Right lobe of liver (tissue), 6 donors: ENCODE data around the gene LSM12. TPM values are rescaled to one million over a fixed set of nuclear protein-coding genes. Genes with fewer than 3 reads are reported as not detected.

ENCODE experiments used
- ATAC-seq, 4 donors: fragments of 200-7000 bp; cut with Tn5 transposase; one replicate each; pipeline ENCODE4 v1.9.1; 2020; ENCODE audit warnings: mild to moderate bottlenecking in 4 of 4, moderate library complexity in 4 of 4
- DNase-seq, 3 donors: peaks; one replicate each; pipeline ENCODE4 v3.0.0-alpha.2; 2020
- H3K27ac ChIP-seq, 3 donors: fragments of 200-600 bp; one replicate each; pipeline ENCODE4 v1.8.0; 2022
- H3K27me3 ChIP-seq, 2 donors: fragments of 200-600 bp; one replicate each; pipeline ENCODE4 v1.8.0; 2022
- H3K36me3 ChIP-seq, 4 donors: fragments of 200-600 bp; sonication (generic) in 1 of 4; one replicate each; pipeline versions ENCODE4 v1.5.1 to v1.8.0; 2017 to 2022; ENCODE audit warnings: control low read depth in 1 of 4
- H3K4me1 ChIP-seq, 4 donors: fragments of 200-600 bp; sonication (generic) in 1 of 4; one replicate each; pipeline versions ENCODE4 v1.5.1 to v1.8.0; 2017 to 2022; ENCODE audit warnings: control low read depth in 1 of 4
- H3K4me3 ChIP-seq, 3 donors: fragments of 200-600 bp; one replicate each; pipeline ENCODE4 v1.8.0; 2022
- H3K9me3 ChIP-seq, 4 donors: fragments of 200-600 bp; sonication (generic) in 1 of 4; one replicate each; pipeline versions ENCODE4 v1.5.1 to v1.8.0; 2017 to 2022; ENCODE audit warnings: control low read depth in 1 of 4
- CTCF ChIP-seq, 4 donors: fragments of 200-600 bp in 3 of 4; fragments of 450-650 bp in 1 of 4; IDR thresholded peaks; one replicate each; pipeline versions ENCODE4 v1.5.1 to v1.8.0; 2016 to 2022; ENCODE audit warnings: antibody characterized with exemption in 4 of 4, mild to moderate bottlenecking in 2 of 4
- POLR2A ChIP-seq: fragments of 450-650 bp; IDR thresholded peaks from one replicate; pipeline ENCODE4 v1.6.1; 2017; ENCODE audit warnings: antibody characterized with exemption, mild to moderate bottlenecking
- WGBS: methylation state at CpG from one replicate; pipeline ENCODE4 v1.1.6; 2018; ENCODE audit warnings: low coverage, low lambda C conversion rate; ENCODE audit not compliant: insufficient coverage; ENCODE audit errors: missing lambda C conversion rate; 5-methylcytosine and 5-hydroxymethylcytosine counted together
- intact Hi-C, 2 donors: fragments of 100-400 bp; cut with DNase I; formaldehyde crosslinking; loops; one replicate each; pipeline versions ENCODE4 v1.11.2 to v1.14.1; 2022
- small RNA-seq, 2 experiments: library from RNA; depleted of rRNA; stranded (forward); fragments of <200 nt; gene quantifications; one replicate each; pipeline ENCODE3, GENCODE V24; 2016
- total RNA-seq, 6 experiments: library from RNA; depleted of rRNA in 2 of 6; stranded (reverse); fragments of >200 nt in 2 of 6; fragmentation: NEBNext Ultra II Directional in 3 of 6; extraction: Animal tissue kit (Norgen Biotek cat#: 25700) in 3 of 6; gene quantifications; one replicate each; pipeline versions ENCODE4 v1.1.0 to v1.2.4, GENCODE V29; 2016 to 2023
- donor health status: DM: no; HTN: yes; CAD: no.
- donor health status: DM: no; HTN: no; CAD: no.
- donor health status: DM: no; HTN: no; CAD: no.
- donor health status: DM: no; HTN: yes; CAD: no.
- donor health status: DM: no; HTN: yes; CAD: no.

The LSM12 gene
- total RNA-seq, 6 experiments from 2014 or later = 24.2 to 30.6 (median 29.4) TPM

DNA sequence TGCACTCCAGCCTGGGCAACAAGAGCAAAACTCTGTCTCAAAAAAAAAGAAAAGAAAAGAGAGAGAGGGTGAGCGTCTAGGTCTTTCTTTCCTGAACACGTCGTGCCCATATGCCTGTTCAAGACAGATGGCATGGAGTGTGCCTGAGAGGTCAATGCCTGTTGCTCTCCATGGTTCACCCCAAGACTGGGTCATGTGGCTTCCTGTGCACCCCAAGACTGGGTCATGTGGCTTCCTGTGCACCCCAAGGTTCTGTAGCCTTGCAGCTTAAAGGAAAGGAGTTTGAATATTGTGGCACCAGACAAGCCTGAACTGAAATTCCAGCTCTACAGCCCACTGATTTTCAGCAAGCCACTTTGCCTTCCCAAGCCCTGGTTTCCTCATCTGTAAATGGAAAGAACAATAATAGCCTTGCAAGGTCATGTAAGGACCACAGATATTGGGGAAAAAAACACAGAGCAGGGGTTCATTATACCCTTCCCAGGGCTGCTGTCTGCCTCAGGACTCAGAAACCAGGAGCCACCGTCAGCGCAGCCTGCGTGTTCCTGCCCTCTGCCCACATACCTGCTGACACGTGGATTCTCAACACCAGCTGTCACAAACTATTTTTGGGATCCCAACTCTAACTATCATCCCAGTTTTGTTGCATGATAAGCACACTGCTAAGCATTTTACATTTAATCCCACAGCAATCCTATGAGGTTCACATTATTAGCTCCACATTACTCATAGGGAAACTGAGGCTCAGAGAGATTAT lies 80.1 kb downstream of the LSM12 start:
- 78% methylated on average over 1 of the region's 7 CpGs for WGBS
- no peaks in the 10 kb centered on the region for H3K27me3 ChIP-seq

DNA sequence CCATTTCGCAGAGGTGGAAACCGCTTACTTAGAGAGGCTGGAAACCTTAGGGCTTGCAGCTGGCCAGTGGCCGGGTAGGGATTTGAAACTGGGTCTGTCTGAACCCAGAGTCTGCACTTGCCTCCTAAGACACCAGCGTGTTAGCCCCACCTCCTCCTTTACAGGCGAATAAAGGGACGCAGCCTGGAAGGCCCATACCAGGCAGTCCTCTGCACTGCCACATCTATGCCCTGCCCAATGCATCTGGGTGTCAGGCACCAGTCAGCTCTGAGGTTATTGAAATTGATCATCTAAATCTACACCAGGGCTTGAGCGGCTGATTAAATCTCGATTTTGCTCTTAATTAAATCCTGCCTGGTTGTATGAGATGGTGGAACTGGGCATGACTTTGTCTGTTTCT lies 82.0 kb downstream of the LSM12 start:
- Histone ChIP-seq H3K27me3 (no peaks in the 10 kb centered on the region), H3K27ac (no peak overlapping the region), H3K4me3 (no peak overlapping the region), H3K36me3 (no peaks in the 10 kb centered on the region), H3K4me1 (peaks cover 0 to 12% (median 0%) of the 10 kb centered on the region in 4 donors), H3K9me3 (no peaks in the 10 kb centered on the region)
- intact Hi-C loops = no loop called here
- DNase-seq (no peak), ATAC-seq (no peak)
- no peak for TF ChIP-seq CTCF (IDR thresholded peaks at IDR 0.05)
- TF ChIP-seq POLR2A = no peak
- 80% methylated on average over 8 of the region's 8 CpGs for WGBS

More for the DNA sequence above, 80.1 kb downstream of the LSM12 start:
- Histone ChIP-seq H3K36me3 (no peaks in the 10 kb centered on the region), H3K4me1 (peaks cover 0 to 12% (median 0%) of the 10 kb centered on the region in 4 donors), H3K4me3 (no peak overlapping the region), H3K27ac (no peak overlapping the region), H3K9me3 (no peaks in the 10 kb centered on the region)
- TF ChIP-seq POLR2A (no peak), CTCF (IDR thresholded peaks at IDR 0.05) (no peak)
- ATAC-seq = no peak
- intact Hi-C loops = no loop called here
- DNase-seq = no peak

Small RNA genes lying within 50 kb of the gene (small RNA-seq; reads per million reads assigned to genes)
- 0 reads per million in 2 experiments for gene RF00012

Other genes with a start within 250 kb of the LSM12 start
- gene MPP3, start 233.5 kb downstream of the LSM12 start, total RNA-seq = 1 to 10 TPM; 1.3 to 2.5 (median 1.8) TPM
- gene CD300LG, start 219.5 kb downstream of the LSM12 start, total RNA-seq = under 1 TPM in 5 of 6 experiments, not detected in 1; 0.12 to 0.73 (median 0.55) TPM
- 1 to 10 TPM in 1 of 6 experiments, under 1 TPM in 2, not detected in 3; 0.13 to 1.2 (median 0.18) TPM for gene MPP2, start 159.1 kb downstream of the LSM12 start, total RNA-seq
- gene PPY, start 124.2 kb downstream of the LSM12 start, total RNA-seq = not detected
- gene PYY, start 112.7 kb downstream of the LSM12 start, total RNA-seq = not detected
- gene NAGS, start 62.0 kb downstream of the LSM12 start, total RNA-seq = 10 to 100 TPM; 12.1 to 56.2 (median 45.6) TPM
- gene TMEM101, start 51.7 kb downstream of the LSM12 start, total RNA-seq = 10 to 100 TPM in 4 of 6 experiments, 1 to 10 TPM in 2; 6.7 to 23.6 (median 10.9) TPM
- 10 to 100 TPM in 2 of 6 experiments, 1 to 10 TPM in 4; 5.9 to 24.2 (median 9.9) TPM for gene G6PC3, start 4.1 kb upstream of the LSM12 start, total RNA-seq
- gene HDAC5, start 57.0 kb upstream of the LSM12 start, total RNA-seq = 10 to 100 TPM; 12.0 to 26.4 (median 15.5) TPM
- 1 to 10 TPM in 1 of 6 experiments, under 1 TPM in 5; 0.20 to 1.1 (median 0.40) TPM for gene HROB, start 75.3 kb upstream of the LSM12 start, total RNA-seq
- gene ASB16, start 104.0 kb upstream of the LSM12 start, total RNA-seq = 1 to 10 TPM in 1 of 6 experiments, not detected in 5; 1.5 TPM
- 10 to 100 TPM; 13.8 to 18.0 (median 15.7) TPM for gene TMUB2, start 120.3 kb upstream of the LSM12 start, total RNA-seq
- gene ATXN7L3, start 133.2 kb upstream of the LSM12 start, total RNA-seq = 10 to 100 TPM; 20.3 to 26.8 (median 22.1) TPM
- gene UBTF, start 153.0 kb upstream of the LSM12 start, total RNA-seq = 10 to 100 TPM; 22.3 to 35.9 (median 32.0) TPM
- 10 to 100 TPM in 1 of 6 experiments, 1 to 10 TPM in 2, under 1 TPM in 3; 0.06 to 31.8 (median 1.2) TPM for gene SLC4A1, start 201.5 kb upstream of the LSM12 start, total RNA-seq
- gene RUNDC3A, start 241.9 kb upstream of the LSM12 start, total RNA-seq = under 1 TPM in 2 of 6 experiments, not detected in 4; 0.12 to 0.75 TPM